PC-9 (cell line): ENCODE data around the gene LCK.

Experiments used
- CTCF ChIP-seq: fragments of 200-600 bp; sonication (generic); conservative IDR thresholded peaks from 2 replicates; pipeline ENCODE4 v1.6.1; 2017; ENCODE audit warnings: mixed run types, antibody characterized with exemption, mild to moderate bottlenecking, moderate library complexity
- EZH2 ChIP-seq: fragments of 200-600 bp; sonication (generic); IDR thresholded peaks from 2 replicates; pipeline ENCODE4 v1.8.0; 2017; ENCODE audit warnings: antibody characterized with exemption, low read depth

GRCh38 chr1:32240140-32240951 is 10.7 kb upstream of the LCK start:
- TF ChIP-seq CTCF: no peak
- no peak for TF ChIP-seq EZH2
